GM12801 (cell line): Measurements from ENCODE around the gene TADA2B.

Experiments
- TF ChIP-seq, protein P1 (sequence below): IDR thresholded peaks from one replicate; pipeline ENCODE4 v1.5.1; 2011; ENCODE audit warnings: control low read depth; ENCODE audit not compliant: insufficient read length; ENCODE audit errors: extremely low read depth

TADA2B gene

DNA sequence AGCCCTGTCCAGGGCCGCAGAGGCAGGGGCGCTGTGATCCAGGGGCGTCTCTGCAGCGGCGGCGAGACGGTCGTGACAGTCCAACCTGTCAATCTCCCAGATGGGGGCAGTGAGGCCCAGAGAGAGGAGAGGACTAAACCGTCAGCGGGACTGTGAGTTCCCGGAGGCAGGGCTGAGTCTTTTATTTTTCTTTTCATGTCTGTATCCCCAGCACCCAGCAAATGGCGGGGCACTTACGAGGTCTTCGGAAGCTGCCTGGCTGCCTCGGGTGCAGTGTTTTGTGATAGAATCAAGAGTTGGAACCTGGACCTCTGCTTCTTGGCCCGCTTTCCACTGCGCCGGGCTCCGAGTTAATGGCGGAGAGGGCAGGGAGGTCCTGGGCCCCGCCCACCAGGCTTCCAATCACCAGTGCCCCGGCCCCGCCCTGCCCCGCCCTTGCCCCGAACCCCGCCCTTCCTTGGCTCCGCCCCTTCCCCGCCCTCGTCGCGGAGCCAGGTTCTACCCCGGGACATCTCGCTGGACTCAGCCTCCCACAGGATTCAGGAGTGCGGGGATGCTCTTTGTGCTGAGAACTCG, 59.9 kb downstream of the TADA2B start:
- TF ChIP-seq, protein P1, sequence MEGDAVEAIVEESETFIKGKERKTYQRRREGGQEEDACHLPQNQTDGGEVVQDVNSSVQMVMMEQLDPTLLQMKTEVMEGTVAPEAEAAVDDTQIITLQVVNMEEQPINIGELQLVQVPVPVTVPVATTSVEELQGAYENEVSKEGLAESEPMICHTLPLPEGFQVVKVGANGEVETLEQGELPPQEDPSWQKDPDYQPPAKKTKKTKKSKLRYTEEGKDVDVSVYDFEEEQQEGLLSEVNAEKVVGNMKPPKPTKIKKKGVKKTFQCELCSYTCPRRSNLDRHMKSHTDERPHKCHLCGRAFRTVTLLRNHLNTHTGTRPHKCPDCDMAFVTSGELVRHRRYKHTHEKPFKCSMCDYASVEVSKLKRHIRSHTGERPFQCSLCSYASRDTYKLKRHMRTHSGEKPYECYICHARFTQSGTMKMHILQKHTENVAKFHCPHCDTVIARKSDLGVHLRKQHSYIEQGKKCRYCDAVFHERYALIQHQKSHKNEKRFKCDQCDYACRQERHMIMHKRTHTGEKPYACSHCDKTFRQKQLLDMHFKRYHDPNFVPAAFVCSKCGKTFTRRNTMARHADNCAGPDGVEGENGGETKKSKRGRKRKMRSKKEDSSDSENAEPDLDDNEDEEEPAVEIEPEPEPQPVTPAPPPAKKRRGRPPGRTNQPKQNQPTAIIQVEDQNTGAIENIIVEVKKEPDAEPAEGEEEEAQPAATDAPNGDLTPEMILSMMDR: no peak

DNA sequence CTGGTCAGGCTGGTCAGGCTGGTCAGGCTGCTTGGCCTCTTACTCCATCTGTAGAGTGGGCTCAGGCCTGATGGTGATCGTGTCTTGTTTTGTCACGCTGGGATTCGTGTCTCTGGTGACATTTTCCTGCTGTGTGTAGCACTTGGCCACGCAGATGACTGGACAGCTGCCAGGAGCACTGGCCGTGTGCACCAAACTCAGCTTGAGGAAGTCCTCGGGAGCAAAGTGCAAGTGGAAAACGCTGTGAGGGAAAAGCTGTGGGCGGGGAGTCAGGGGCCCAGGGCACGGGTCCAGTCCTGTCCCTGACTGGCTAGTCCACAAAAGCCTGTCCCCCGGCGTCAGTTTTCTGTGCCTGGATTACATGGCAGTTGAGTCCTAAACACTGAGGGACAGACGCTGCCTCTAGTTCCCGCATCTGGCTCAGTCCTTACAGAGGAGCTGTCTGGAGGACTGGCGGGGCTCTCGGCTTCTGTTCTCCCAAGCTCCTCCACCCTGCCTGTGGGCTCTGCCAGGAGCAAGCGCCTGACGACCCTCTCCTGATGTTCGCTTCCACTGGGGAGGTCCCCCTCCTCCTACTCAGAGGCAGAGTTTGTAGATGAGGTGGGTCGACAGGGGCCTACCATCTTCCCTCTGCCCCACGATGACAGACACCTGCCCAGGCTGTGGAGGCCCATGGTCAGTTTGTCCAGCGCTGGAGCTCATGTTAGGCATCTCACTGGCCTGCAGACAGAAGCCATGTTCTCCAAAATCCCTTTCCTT, 60.6 kb downstream of the TADA2B start:
- TF ChIP-seq, protein P1: no peak

DNA sequence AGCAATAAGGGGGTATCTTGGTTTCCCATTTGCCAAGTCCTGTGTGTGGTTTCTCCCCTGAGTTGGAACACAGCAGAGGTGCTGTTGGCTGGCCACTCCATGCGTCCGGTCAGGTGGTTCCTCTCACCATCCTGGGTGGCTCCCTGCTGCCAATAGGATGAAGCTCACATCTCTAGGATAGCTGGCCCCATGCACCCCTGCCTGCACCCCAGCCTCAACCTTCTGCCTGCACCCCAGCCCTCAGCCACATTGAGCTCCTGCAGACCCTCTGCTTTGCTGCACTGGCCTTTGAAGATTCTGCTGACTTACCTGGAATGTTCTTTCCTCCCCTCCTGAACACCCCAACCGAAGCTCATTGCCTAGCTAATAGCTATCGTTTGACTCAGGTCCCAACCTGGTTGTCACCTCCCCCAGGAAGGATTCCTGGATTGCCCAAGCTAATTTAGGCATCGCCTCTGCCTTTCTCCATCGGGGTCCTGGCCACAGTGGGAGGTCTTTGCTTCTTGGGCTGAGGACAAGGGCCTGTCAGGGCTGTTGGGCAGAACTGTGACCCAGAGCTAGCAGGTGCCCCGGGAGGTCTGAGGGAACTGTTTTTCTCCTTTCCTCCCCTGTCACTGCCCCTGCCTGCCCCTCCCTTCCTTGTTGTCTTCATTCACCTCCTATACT, 61.3 kb downstream of the TADA2B start:
- TF ChIP-seq, protein P1: no peak

DNA sequence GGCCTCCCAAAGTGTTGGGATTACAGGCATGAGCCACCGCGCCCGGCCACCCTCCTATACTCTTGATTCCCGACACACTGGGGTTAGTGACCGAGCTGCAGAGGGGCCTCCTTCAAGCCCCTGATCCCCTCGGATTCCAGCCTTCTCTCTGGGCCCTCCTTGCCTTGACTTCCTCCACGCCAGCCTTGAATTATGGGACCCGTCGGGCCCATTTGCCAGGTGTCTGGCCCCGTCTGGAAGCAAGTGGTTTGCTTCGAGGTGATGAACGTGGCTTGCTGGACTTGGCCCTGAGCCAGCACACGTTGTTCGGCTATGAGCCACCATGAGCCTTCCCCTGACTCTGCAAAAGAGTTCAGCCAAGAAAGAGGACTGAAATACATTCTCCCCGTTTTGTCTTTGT, 62.1 kb downstream of the TADA2B start:
- TF ChIP-seq, protein P1: no peak

DNA sequence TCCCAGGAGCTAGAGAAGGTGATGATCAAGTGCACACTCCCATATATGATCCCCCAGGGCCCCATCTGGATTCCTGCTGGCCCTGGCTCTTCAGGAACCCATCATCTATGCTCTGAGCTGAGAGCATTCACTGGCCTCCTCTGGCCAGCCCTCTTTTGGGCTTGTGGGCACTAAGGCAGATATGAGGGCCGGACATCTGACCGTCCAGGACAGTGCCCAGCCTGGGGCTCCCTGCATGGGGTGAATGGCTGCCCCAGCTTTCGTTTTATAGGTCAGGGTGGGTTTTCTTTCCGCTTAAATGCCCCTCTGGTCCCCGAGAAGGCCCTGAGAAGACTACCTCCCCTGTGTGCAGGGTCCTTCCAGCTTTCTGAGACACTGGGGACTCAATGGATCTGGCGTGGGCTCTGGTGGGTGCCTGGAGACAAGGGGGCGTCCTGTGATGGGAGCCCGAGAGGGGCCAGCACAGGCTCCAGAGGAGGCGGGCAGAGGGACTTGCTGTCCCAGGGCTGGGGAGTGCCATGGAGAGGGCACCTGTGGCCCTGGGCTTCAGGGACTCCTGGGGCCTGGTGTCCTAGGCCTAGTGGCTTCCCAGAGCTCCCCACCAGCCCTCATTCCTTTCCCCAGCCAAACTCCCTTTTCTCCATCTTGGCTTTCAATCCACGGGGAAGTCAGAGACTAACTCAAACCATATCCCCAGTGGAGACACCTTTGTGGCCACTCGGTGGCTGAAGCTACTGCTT, 64.2 kb downstream of the TADA2B start:
- TF ChIP-seq, protein P1: no peak
